ENCODE data around the gene NCS1.

The NCS1 gene

GRCh38 chr9:130194378-130194932, 22.3 kb downstream of the NCS1 start:
- TF ChIP-seq CTCF (IDR thresholded peaks at IDR 0.05; ENCODE audit: control insufficient read depth, insufficient read depth, low read depth, low read length, missing control alignments): no peak
- H3K4me3 ChIP-seq (ENCODE audit: control insufficient read depth, low read depth, low read length): no peak overlapping the region
- no peak for DNase-seq (ENCODE audit: low read depth)

GRCh38 chr9:130195638-130196037, 23.4 kb downstream of the NCS1 start:
- no peak for DNase-seq (ENCODE audit: low read depth)
- H3K4me3 ChIP-seq (ENCODE audit: control insufficient read depth, low read depth, low read length): no peak overlapping the region
- TF ChIP-seq CTCF (IDR thresholded peaks at IDR 0.05; ENCODE audit: control insufficient read depth, insufficient read depth, low read depth, low read length, missing control alignments): no peak

GRCh38 chr9:130196643-130197042, 24.4 kb downstream of the NCS1 start:
- no peak for TF ChIP-seq CTCF (IDR thresholded peaks at IDR 0.05; ENCODE audit: control insufficient read depth, insufficient read depth, low read depth, low read length, missing control alignments)
- no peak overlapping the region for H3K4me3 ChIP-seq (ENCODE audit: control insufficient read depth, low read depth, low read length)
- DNase-seq (ENCODE audit: low read depth): no peak

DNA sequence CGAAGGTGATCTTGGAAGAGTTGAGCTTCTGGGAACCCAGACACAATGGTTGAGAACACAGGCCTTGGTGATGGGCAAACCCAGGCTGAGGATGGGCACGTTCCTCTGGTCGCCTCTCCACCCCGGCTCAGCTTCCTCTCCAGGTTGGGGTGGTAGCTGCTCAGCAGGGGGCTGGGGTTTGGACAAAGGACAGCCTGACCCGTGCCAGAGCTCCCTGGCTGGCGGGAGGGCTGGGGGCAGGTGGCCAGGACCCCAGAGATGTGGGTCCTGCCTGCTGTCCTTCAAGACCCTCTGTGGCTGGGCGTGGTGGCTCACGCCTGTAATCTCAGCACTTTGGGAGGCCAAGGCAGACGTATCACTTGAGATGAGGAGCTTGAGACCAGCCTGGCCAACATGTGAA, 25.2 kb downstream of the NCS1 start:
- TF ChIP-seq CTCF (IDR thresholded peaks at IDR 0.05; ENCODE audit: control insufficient read depth, insufficient read depth, low read depth, low read length, missing control alignments): no peak
- no peak for DNase-seq (ENCODE audit: low read depth)
- H3K4me3 ChIP-seq (ENCODE audit: control insufficient read depth, low read depth, low read length): no peak overlapping the region

DNA sequence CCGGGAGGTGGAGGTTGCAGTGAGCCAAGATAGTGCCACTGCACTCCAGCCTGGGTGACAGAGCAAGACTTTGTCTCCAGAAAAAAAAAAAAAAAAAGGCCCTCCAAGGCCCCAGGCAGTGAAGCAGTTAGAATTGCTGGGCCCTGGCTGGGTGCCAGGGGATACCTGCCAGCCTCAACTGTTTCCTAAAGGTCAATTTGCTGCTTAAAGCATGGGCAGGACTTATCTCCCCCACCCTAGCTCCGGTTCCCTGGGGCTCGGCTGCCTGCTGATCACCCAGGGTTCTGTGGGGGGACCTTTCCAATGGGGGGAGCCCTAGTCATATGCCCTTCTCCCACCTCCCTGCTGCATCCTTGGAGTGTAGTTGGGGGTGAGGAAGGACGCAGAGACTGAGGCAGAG, 25.7 kb downstream of the NCS1 start:
- DNase-seq (ENCODE audit: low read depth): no peak
- TF ChIP-seq CTCF (IDR thresholded peaks at IDR 0.05; ENCODE audit: control insufficient read depth, insufficient read depth, low read depth, low read length, missing control alignments): no peak
- no peak overlapping the region for H3K4me3 ChIP-seq (ENCODE audit: control insufficient read depth, low read depth, low read length)

DNA sequence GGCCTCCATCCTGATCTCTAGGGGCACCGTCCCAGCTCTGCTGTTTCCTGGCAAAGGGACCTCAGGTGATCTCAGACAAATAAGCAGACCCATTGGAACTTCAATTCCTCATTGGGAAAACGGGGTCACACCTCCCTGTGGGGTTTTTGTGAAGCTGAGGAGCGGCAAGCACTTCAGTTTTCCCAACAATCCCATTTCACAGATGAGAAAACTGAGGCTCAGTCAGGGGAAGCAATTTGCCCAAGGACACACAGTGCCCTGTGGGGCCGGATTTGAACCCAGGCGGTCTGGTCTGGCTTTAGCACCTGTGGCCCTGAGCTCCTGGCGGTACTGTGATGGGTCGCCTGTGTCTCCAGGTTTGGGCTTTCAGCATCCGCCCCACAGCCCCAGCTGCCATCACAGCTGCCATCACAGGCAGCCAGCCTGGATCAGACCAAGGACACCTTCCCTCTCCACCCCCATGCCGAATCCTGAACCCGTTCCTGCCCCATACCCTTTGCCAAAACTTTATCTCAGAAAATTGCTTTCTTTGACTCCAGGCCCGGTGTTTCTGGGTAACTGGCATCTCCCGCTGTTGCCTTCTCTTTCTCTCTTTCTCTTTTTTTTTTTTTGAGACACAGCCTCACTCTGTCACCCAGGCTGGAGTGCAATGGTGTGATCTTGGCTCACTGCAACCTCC, 26.4 kb downstream of the NCS1 start:
- no peak overlapping the region for H3K4me3 ChIP-seq (ENCODE audit: control insufficient read depth, low read depth, low read length)
- DNase-seq (ENCODE audit: low read depth): no peak
- no peak for TF ChIP-seq CTCF (IDR thresholded peaks at IDR 0.05; ENCODE audit: control insufficient read depth, insufficient read depth, low read depth, low read length, missing control alignments)

All from AG09309 (cell line).